ENCODE results near the gene TMEM120B.
A peak's percentile ranks its signal among the peaks of the same experiment; 100 is the strongest.

The TMEM120B gene

GRCh38 chr12:121823101-121823726, 110.7 kb downstream of the TMEM120B start:
- no peak overlapping the region for H3K4me3 ChIP-seq (ENCODE audit: low read depth, low read length)
- POLR2A ChIA-PET, result interaction anchor here (0.7 kb wide), 1 partner anchor 21 kb away, joined by 4 read pairs; no protein-coding TSS in a partner anchor

GRCh38 chr12:121823727-121824115, 111.2 kb downstream of the TMEM120B start:
- POLR2A ChIA-PET, result interaction anchor here (0.7 kb wide), 1 partner anchor 22 kb away, joined by 4 read pairs; no protein-coding TSS in a partner anchor
- DNase-seq (ENCODE audit: low read depth, low spot score), result no peak
- TF ChIP-seq CTCF (IDR thresholded peaks at IDR 0.05; ENCODE audit: insufficient read depth, low read length, missing control alignments), result no peak
- CTCF ChIA-PET, result interaction anchor here (0.9 to 7.4 kb wide), 5 partner anchors 12 to 38 kb away, joined by 3 to 61 read pairs (median 33); partner anchors contain the start of gene RHOF
- H3K4me3 ChIP-seq (ENCODE audit: low read depth, low read length), result no peak overlapping the region

More at GRCh38 chr12:121823101-121823726, 110.7 kb downstream of the TMEM120B start:
- peak; percentile 12 for TF ChIP-seq CTCF (IDR thresholded peaks at IDR 0.05; ENCODE audit: insufficient read depth, low read length, missing control alignments)
- CTCF ChIA-PET, result interaction anchor here (0.9 to 7.4 kb wide), 6 partner anchors 11 to 38 kb away, joined by 3 to 61 read pairs (median 20); partner anchors contain the start of gene RHOF
- no peak for DNase-seq (ENCODE audit: low read depth, low spot score)

GRCh38 chr12:121825041-121825523, 112.5 kb downstream of the TMEM120B start:
- ChIA-PET POLR2A (no interaction called here), CTCF (interaction anchor here (1.6 to 7.4 kb wide), 4 partner anchors 13 to 30 kb away, joined by 3 to 61 read pairs (median 44); partner anchors contain the start of gene RHOF)
- no peak for DNase-seq (ENCODE audit: low read depth, low spot score)
- H3K4me3 ChIP-seq (ENCODE audit: low read depth, low read length), result no peak overlapping the region
- TF ChIP-seq CTCF (IDR thresholded peaks at IDR 0.05; ENCODE audit: insufficient read depth, low read length, missing control alignments), result no peak

- TF ChIP-seq CTCF (IDR thresholded peaks at IDR 0.05; ENCODE audit: insufficient read depth, low read length, missing control alignments), result no peak
- no peak overlapping the region for H3K4me3 ChIP-seq (ENCODE audit: low read depth, low read length)
- DNase-seq (ENCODE audit: low read depth, low spot score), result no peak
- POLR2A ChIA-PET, result no interaction called here
- CTCF ChIA-PET, result interaction anchor here (1.1 to 7.4 kb wide), 5 partner anchors 12 to 63 kb away, joined by 3 to 61 read pairs (median 33); partner anchors contain the start of gene RHOF
Measured at GRCh38 chr12:121826318-121827150, 114.0 kb downstream of the TMEM120B start.

GRCh38 chr12:121827351-121828099, 115.0 kb downstream of the TMEM120B start:
- POLR2A ChIA-PET, result no interaction called here
- DNase-seq (ENCODE audit: low read depth, low spot score), result no peak
- H3K4me3 ChIP-seq (ENCODE audit: low read depth, low read length), result no peak overlapping the region
- no peak for TF ChIP-seq CTCF (IDR thresholded peaks at IDR 0.05; ENCODE audit: insufficient read depth, low read length, missing control alignments)
- CTCF ChIA-PET, result interaction anchor here (0.9 to 7.4 kb wide), 5 partner anchors 11 to 62 kb away, joined by 4 to 61 read pairs (median 33); partner anchors contain the start of gene RHOF

All from AG04449 (cell line).